Hematopoietic multipotent progenitor cell (in vitro differentiated cells): ENCODE measurements around the gene TSHZ2. TPM values are rescaled to one million over a fixed set of nuclear protein-coding genes. Genes with fewer than 3 reads are reported as not detected.
"Not testable (repeated sequence)": the region's sequence is repeated elsewhere in the genome, so short reads cannot be mapped to it uniquely, and the experiment has no call there.

Source experiments
- DNase-seq, 3 donors: peaks; one replicate each; pipeline ENCODE4 v3.0.0-alpha.2; 2011 to 2015; ENCODE audit warnings: low read depth in 2 of 3, low spot score in 2 of 3
- total RNA-seq: library from RNA; depleted of rRNA; stranded (reverse); fragments of >200 nt; gene quantifications from one replicate; pipeline ENCODE4 v1.2.3, GENCODE V29; 2012

The TSHZ2 gene
- total RNA-seq, 1 donor, result under 0.01 TPM

GRCh38 chr20:53021934-53022333 lies 49.8 kb downstream of the TSHZ2 start:
- no peak for DNase-seq

- no peak for DNase-seq
These were observed 51.8 kb downstream of the TSHZ2 start for GRCh38 chr20:53023732-53024520.

- not testable (repeated sequence) for DNase-seq
These were observed 52.5 kb downstream of the TSHZ2 start for GRCh38 chr20:53024653-53025052.

GRCh38 chr20:53027089-53027488 lies 54.9 kb downstream of the TSHZ2 start:
- DNase-seq, result no peak

GRCh38 chr20:53028337-53029007 lies 56.3 kb downstream of the TSHZ2 start:
- DNase-seq, result no peak

GRCh38 chr20:53030061-53030460 lies 57.9 kb downstream of the TSHZ2 start:
- no peak for DNase-seq

GRCh38 chr20:53032046-53032445 lies 59.9 kb downstream of the TSHZ2 start:
- no peak for DNase-seq

GRCh38 chr20:53032478-53032932 lies 60.3 kb downstream of the TSHZ2 start:
- no peak for DNase-seq

GRCh38 chr20:53033176-53033575 lies 61.0 kb downstream of the TSHZ2 start:
- no peak for DNase-seq

- DNase-seq, result no peak
These were observed 62.7 kb downstream of the TSHZ2 start for GRCh38 chr20:53034899-53035298.

GRCh38 chr20:53036992-53037391 lies 64.8 kb downstream of the TSHZ2 start:
- no peak for DNase-seq

- no peak for DNase-seq
These were observed 65.5 kb downstream of the TSHZ2 start for GRCh38 chr20:53037621-53038020.

- no peak for DNase-seq
These were observed 66.1 kb downstream of the TSHZ2 start for GRCh38 chr20:53038299-53038698.

- DNase-seq, result no peak
These were observed 68.8 kb downstream of the TSHZ2 start for GRCh38 chr20:53040693-53041589.

- DNase-seq, result no peak
These were observed 70.4 kb downstream of the TSHZ2 start for GRCh38 chr20:53042521-53042920.

- no peak for DNase-seq
These were observed 72.1 kb downstream of the TSHZ2 start for GRCh38 chr20:53044296-53044695.

GRCh38 chr20:53045941-53046340 lies 73.8 kb downstream of the TSHZ2 start:
- DNase-seq, result no peak

- DNase-seq, result no peak
These were observed 75.0 kb downstream of the TSHZ2 start for GRCh38 chr20:53047203-53047602.

GRCh38 chr20:53048387-53048786 lies 76.2 kb downstream of the TSHZ2 start:
- DNase-seq, result no peak

- DNase-seq, result no peak
These were observed 78.2 kb downstream of the TSHZ2 start for GRCh38 chr20:53050338-53050737.

- no peak for DNase-seq
These were observed 80.2 kb downstream of the TSHZ2 start for GRCh38 chr20:53052380-53052779.
